Measurements from ENCODE around the gene NUBP2. TPM values are rescaled to one million over a fixed set of nuclear protein-coding genes. Genes with fewer than 3 reads are reported as not detected.

Gene NUBP2
- total RNA-seq, 1 experiment from 2014 or later: 89.2 TPM

- TF ChIP-seq PRDM15 (CRISPR knock-in tag; IDR thresholded peaks at IDR 0.05): no peak
Measured at GRCh38 chr16:1832838-1833454, 50.2 kb downstream of the NUBP2 start (continued).

- Mint-ChIP-seq H3K4me1 (0 out of 2 replicates have a peak, but pooled peaks cover under 1% of the 10 kb centered on the region), H3K27ac (0 out of 2 replicates have a peak overlapping the region, but pooled peaks have one; percentile 5), H3K36me3 (no peaks in the 10 kb centered on the region), H3K4me3 (no peak overlapping the region), H3K9me3 (no peaks in the 10 kb centered on the region), H3K27me3 (ENCODE audit: low read depth) (peaks cover 4% of the 10 kb centered on the region)
- DNase-seq (ENCODE audit: low spot score) (no peak), ATAC-seq (no peak)
- CTCF ChIA-PET: no interaction called here
- POLR2A ChIA-PET: no interaction called here
- TF ChIP-seq ZNF281 (CRISPR knock-in tag; IDR thresholded peaks at IDR 0.05): no peak
Measured at GRCh38 chr16:1834096-1834495, 51.3 kb downstream of the NUBP2 start.

Small RNA genes within 50 kb of the gene (microRNA-seq; reads per million reads assigned to microRNA genes)
- 14.7 reads per million, percentile 34 among the genes with 10 or more reads in this experiment for gene MIR3177 (ENCODE audit: borderline number of aligned reads)

Other genes with a start within 250 kb of the NUBP2 start
- gene TMEM204, start 249.3 kb upstream of the NUBP2 start, total RNA-seq (2021): 0.18 to 0.35 TPM (median 0.30 TPM) in 3 replicates
- gene IFT140, start 170.9 kb upstream of the NUBP2 start, total RNA-seq (2021): 27.0 to 31.0 TPM (median 28.9 TPM) in 3 replicates
- gene CRAMP1, start 170.6 kb upstream of the NUBP2 start, total RNA-seq (2021): 24.0 to 27.4 TPM (median 25.9 TPM) in 3 replicates
- gene JPT2, start 104.7 kb upstream of the NUBP2 start, total RNA-seq (2021): 150 to 169 TPM (median 157 TPM) in 3 replicates
- gene MAPK8IP3, start 76.8 kb upstream of the NUBP2 start, total RNA-seq (2021): 59.7 to 72.3 TPM (median 63.2 TPM) in 3 replicates
- gene NME3, start 11.4 kb upstream of the NUBP2 start, total RNA-seq (2021): 86.8 to 106 TPM (median 103 TPM) in 3 replicates
- gene EME2, start 10.2 kb upstream of the NUBP2 start, total RNA-seq (2021): 23.2 to 30.8 TPM (median 25.7 TPM) in 3 replicates
- 258 to 262 TPM (median 261 TPM) in 3 replicates for gene MRPS34, start 9.8 kb upstream of the NUBP2 start, total RNA-seq (2021)
- gene SPSB3, start 389 bp upstream of the NUBP2 start, total RNA-seq (2021): 27.2 to 32.8 TPM (median 28.4 TPM) in 3 replicates
- gene IGFALS, start 10.7 kb downstream of the NUBP2 start, total RNA-seq (2021): not detected in 3 replicates
- gene HAGH, start 43.9 kb downstream of the NUBP2 start, total RNA-seq (2021): 36.0 to 43.1 TPM (median 38.2 TPM) in 3 replicates
- 14.3 to 19.5 TPM (median 19.4 TPM) in 3 replicates for gene FAHD1, start 44.2 kb downstream of the NUBP2 start, total RNA-seq (2021)
- gene MEIOB, start 89.2 kb downstream of the NUBP2 start, total RNA-seq (2021): 1.4 to 3.9 TPM (median 3.3 TPM) in 3 replicates
- gene HS3ST6, start 135.5 kb downstream of the NUBP2 start, total RNA-seq (2021): 0.41 to 1.0 TPM (median 0.50 TPM) in 3 replicates
- 26.4 to 29.8 TPM (median 28.3 TPM) in 3 replicates for gene MSRB1, start 160.2 kb downstream of the NUBP2 start, total RNA-seq (2021)
- gene RPL3L, start 171.7 kb downstream of the NUBP2 start, total RNA-seq (2021): 0.77 to 1.1 TPM (median 0.96 TPM) in 3 replicates
- gene NDUFB10, start 176.6 kb downstream of the NUBP2 start, total RNA-seq (2021): 200 to 228 TPM (median 205 TPM) in 3 replicates
- gene RPS2, start 181.9 kb downstream of the NUBP2 start, total RNA-seq (2021): 4,395 to 4,767 TPM (median 4,632 TPM) in 3 replicates
- gene RNF151, start 183.9 kb downstream of the NUBP2 start, total RNA-seq (2021): 0.31 TPM in 1 of 3 replicates, not detected in the others
- 67.6 to 73.4 TPM (median 71.3 TPM) in 3 replicates for gene TBL3, start 189.1 kb downstream of the NUBP2 start, total RNA-seq (2021)
- 5.7 to 7.7 TPM (median 6.9 TPM) in 3 replicates for gene NOXO1, start 198.5 kb downstream of the NUBP2 start, total RNA-seq (2021)
- 56.0 to 58.5 TPM (median 57.0 TPM) in 3 replicates for gene GFER, start 201.2 kb downstream of the NUBP2 start, total RNA-seq (2021)
- gene SYNGR3, start 207.0 kb downstream of the NUBP2 start, total RNA-seq (2021): 41.5 to 53.5 TPM (median 51.2 TPM) in 3 replicates
- 53.9 to 66.4 TPM (median 55.5 TPM) in 3 replicates for gene ZNF598, start 226.9 kb downstream of the NUBP2 start, total RNA-seq (2021)
- 15.2 to 28.6 TPM (median 22.0 TPM) in 3 replicates for gene NPW, start 236.8 kb downstream of the NUBP2 start, total RNA-seq (2021)
- 23.3 to 31.1 TPM (median 28.0 TPM) in 3 replicates for gene NHERF2, start 243.9 kb downstream of the NUBP2 start, total RNA-seq (2021)